ENCODE measurements around the gene PCK1. TPM values are rescaled to one million over a fixed set of nuclear protein-coding genes. Genes with fewer than 3 reads are reported as not detected.
A peak's percentile ranks its signal among the peaks of the same experiment; 100 is the strongest.

The PCK1 gene
- total RNA-seq, 2 donors from 2014 or later: 272 TPM

DNA sequence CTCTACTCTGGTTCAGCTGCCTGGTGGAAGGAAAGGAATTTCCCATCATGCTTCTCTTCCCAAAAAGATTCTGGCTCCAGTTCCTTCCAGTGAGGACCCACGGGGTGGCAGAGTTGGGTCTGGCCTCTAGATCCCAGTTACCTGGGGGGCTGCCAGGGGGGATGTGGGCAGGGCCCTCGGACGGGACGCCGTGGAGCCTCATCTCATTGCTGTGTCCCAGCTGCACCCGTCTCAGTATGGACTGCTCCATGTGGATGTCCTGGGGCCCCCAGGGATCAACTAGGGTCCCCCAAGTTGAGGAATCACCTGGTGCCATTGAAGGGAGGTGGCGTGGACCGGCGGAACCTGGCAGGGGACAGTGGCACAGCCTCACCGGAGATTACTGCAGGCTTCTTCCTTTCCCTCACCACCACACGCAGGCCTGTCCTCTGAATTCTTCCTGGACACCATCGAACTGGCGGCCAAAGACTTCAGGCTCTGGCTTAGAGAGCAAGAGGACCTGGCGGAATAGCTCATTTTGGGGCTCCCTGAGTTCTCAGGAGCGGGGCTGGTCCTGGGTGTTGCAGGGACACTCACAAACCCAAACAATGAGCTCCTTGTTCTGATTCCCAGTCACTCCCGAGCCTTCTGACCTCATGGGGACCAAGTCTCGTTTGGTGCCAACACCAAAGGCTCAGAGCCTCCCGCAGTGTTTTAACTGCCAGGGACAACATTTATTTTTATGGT, 50.8 kb downstream of the PCK1 start:
- Histone ChIP-seq H3K9ac (ENCODE audit: low read depth in 2 of 2, low read length in 2 of 2) (no peak overlapping the region), H3K4me1 (no peaks in the 10 kb centered on the region), H3K27me3 (no peaks in the 10 kb centered on the region), H3K36me3 (no peaks in the 10 kb centered on the region), H3K4me3 (no peak overlapping the region), H3K9me3 (no peaks in the 10 kb centered on the region), H3K27ac (no peak overlapping the region)
- TF ChIP-seq, protein P1, sequence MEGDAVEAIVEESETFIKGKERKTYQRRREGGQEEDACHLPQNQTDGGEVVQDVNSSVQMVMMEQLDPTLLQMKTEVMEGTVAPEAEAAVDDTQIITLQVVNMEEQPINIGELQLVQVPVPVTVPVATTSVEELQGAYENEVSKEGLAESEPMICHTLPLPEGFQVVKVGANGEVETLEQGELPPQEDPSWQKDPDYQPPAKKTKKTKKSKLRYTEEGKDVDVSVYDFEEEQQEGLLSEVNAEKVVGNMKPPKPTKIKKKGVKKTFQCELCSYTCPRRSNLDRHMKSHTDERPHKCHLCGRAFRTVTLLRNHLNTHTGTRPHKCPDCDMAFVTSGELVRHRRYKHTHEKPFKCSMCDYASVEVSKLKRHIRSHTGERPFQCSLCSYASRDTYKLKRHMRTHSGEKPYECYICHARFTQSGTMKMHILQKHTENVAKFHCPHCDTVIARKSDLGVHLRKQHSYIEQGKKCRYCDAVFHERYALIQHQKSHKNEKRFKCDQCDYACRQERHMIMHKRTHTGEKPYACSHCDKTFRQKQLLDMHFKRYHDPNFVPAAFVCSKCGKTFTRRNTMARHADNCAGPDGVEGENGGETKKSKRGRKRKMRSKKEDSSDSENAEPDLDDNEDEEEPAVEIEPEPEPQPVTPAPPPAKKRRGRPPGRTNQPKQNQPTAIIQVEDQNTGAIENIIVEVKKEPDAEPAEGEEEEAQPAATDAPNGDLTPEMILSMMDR (IDR thresholded peaks at IDR 0.05): no peak
- peak; percentile 9 for DNase-seq
- intact Hi-C loops (cut with DNase I): no loop called here

DNA sequence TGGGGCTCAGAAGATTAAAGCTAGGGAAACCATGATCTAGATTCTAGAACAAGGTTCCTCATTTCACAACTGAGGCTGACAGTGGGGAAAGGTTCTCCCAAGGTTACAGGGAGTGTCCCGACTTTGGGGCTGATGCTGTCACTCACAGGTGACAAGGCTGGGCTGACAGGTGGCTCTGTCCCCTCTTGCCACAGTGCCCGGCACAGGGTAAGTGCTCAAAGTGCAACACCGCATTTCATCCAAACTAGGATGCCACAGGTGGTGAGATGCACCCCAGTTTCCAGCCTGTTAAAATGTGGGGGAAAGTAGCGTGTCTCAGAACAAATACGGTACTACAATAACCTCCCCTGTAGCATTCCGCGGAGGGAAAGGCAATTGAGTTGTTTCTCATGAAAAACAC, 51.5 kb downstream of the PCK1 start:
- Histone ChIP-seq H3K9me3 (no peaks in the 10 kb centered on the region), H3K36me3 (no peaks in the 10 kb centered on the region), H3K9ac (ENCODE audit: low read depth in 2 of 2, low read length in 2 of 2) (no peak overlapping the region), H3K27ac (no peak overlapping the region), H3K4me1 (no peaks in the 10 kb centered on the region), H3K27me3 (no peaks in the 10 kb centered on the region), H3K4me3 (no peak overlapping the region)
- DNase-seq: peak; percentile 14
- intact Hi-C loops (cut with DNase I): no loop called here
- TF ChIP-seq, protein P1 (IDR thresholded peaks at IDR 0.05): no peak

DNA sequence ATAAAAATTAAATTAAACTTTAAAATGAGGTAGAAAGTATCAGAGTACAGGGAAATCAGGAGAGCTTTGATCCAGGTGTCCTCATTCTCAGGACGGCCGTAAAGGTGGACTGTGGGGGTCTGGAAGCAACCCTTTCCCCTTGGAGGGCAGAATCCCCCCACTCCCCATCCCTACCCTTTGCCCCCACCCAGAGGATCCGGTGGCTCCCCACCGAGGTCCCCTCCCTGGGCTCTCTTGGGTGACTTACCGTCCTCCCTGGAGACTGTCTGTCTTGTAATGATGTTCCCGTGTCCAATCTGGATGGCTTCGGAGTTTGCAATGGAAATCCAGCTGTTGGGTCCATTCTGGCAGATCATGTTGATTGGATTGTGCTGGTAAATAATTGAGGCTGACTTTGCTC, 52.0 kb downstream of the PCK1 start:
- intact Hi-C loops (cut with DNase I): no loop called here

DNA sequence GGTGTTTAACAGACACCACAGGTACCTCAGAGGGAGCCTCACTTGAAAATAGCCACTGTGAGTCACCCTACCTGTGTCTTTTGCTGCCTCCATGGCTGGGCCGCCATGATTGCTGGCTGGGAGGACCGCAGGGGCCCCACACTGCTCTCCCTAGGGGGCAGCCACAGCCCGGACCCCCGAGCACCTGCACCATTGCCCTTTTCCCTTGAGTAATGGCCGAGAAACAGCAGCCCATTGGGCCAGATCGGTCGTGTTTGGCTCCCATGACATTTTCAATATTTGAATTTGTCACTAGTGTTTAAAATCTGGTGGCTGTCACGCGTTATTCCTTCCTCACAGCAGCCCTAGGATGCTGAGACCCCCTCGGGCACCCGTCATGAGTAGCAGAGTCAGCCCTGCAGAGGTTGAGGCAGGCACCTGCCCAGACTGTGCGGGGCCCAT, 52.6 kb downstream of the PCK1 start:
- TF ChIP-seq, protein P1 (IDR thresholded peaks at IDR 0.05): no peak
- DNase-seq: no peak
- intact Hi-C loops (cut with DNase I): no loop called here

More for the DNA sequence above, 52.0 kb downstream of the PCK1 start:
- no peak overlapping the region for H3K4me3 ChIP-seq
- H3K36me3 ChIP-seq: no peaks in the 10 kb centered on the region
- peak; percentile 3 for DNase-seq
- no peaks in the 10 kb centered on the region for H3K9me3 ChIP-seq
- no peaks in the 10 kb centered on the region for H3K27me3 ChIP-seq
- TF ChIP-seq, protein P1 (IDR thresholded peaks at IDR 0.05): no peak
- no peaks in the 10 kb centered on the region for H3K4me1 ChIP-seq
- H3K9ac ChIP-seq (ENCODE audit: low read depth in 2 of 2, low read length in 2 of 2): no peak overlapping the region
- no peak overlapping the region for H3K27ac ChIP-seq

DNA sequence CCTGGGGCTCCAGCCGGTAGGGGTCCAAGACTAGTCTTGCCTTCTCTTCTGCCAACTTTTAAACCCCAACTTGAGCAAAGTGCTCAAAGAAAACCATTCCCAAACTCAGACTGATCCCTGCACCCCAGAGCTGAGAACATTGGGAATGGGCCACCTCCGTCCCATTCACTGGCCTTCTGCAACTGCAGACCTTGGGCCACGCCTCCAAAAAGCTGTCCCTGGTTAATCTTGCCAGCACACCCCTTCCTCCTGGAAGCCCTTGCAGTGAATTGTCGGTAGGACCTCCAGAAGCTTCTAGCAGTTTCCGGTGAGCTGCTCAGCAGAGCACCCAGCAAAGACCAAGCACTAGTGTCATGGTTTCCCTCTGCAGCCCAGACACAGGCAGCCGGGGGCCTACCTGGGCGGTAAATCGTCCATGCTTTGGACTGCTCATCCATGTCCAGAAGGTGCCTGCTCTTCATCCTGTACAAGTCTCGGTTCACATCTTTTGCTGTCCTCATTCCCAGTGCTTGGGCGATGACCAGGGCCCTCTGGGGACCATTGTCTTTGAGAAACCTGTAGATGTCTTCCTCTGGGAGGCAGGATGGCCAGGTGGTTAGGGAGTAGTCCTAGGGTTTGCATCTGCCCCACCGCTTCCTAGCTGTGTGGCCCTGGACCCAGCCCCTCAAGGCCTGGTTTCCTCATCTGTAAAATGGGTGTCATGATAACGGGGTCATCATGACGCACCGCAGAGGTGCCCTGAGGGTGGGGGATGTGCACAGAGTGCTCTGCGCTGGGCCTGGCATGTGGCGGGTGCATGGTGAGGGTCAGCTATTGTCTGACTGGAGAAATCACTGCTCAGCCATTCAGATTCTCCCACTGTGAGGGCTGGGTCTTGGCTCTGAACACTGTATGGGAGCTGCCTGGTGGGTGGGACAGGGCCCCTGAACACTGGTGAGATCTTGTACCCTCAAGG, 53.9 kb downstream of the PCK1 start:
- H3K9me3 ChIP-seq: no peaks in the 10 kb centered on the region
- H3K4me1 ChIP-seq: no peaks in the 10 kb centered on the region
- no peaks in the 10 kb centered on the region for H3K27me3 ChIP-seq
- no peak overlapping the region for H3K9ac ChIP-seq (ENCODE audit: low read depth in 2 of 2, low read length in 2 of 2)
- intact Hi-C loops (cut with DNase I): no loop called here
- no peak overlapping the region for H3K27ac ChIP-seq
- TF ChIP-seq, protein P1 (IDR thresholded peaks at IDR 0.05): no peak
- H3K4me3 ChIP-seq: no peak overlapping the region
- no peaks in the 10 kb centered on the region for H3K36me3 ChIP-seq
- no peak for DNase-seq

More for the DNA sequence above, 52.6 kb downstream of the PCK1 start:
- Histone ChIP-seq H3K27me3 (no peaks in the 10 kb centered on the region), H3K4me1 (no peaks in the 10 kb centered on the region), H3K4me3 (no peak overlapping the region), H3K36me3 (no peaks in the 10 kb centered on the region), H3K9ac (ENCODE audit: low read depth in 2 of 2, low read length in 2 of 2) (no peak overlapping the region), H3K9me3 (no peaks in the 10 kb centered on the region), H3K27ac (no peak overlapping the region)
